ENCODE measurements around the gene VWA3B. TPM values are rescaled to one million over a fixed set of nuclear protein-coding genes. Genes with fewer than 3 reads are reported as not detected.
"Not testable (repeated sequence)": the region's sequence is repeated elsewhere in the genome, so short reads cannot be mapped to it uniquely, and the experiment has no call there.

Gene VWA3B, protein sequence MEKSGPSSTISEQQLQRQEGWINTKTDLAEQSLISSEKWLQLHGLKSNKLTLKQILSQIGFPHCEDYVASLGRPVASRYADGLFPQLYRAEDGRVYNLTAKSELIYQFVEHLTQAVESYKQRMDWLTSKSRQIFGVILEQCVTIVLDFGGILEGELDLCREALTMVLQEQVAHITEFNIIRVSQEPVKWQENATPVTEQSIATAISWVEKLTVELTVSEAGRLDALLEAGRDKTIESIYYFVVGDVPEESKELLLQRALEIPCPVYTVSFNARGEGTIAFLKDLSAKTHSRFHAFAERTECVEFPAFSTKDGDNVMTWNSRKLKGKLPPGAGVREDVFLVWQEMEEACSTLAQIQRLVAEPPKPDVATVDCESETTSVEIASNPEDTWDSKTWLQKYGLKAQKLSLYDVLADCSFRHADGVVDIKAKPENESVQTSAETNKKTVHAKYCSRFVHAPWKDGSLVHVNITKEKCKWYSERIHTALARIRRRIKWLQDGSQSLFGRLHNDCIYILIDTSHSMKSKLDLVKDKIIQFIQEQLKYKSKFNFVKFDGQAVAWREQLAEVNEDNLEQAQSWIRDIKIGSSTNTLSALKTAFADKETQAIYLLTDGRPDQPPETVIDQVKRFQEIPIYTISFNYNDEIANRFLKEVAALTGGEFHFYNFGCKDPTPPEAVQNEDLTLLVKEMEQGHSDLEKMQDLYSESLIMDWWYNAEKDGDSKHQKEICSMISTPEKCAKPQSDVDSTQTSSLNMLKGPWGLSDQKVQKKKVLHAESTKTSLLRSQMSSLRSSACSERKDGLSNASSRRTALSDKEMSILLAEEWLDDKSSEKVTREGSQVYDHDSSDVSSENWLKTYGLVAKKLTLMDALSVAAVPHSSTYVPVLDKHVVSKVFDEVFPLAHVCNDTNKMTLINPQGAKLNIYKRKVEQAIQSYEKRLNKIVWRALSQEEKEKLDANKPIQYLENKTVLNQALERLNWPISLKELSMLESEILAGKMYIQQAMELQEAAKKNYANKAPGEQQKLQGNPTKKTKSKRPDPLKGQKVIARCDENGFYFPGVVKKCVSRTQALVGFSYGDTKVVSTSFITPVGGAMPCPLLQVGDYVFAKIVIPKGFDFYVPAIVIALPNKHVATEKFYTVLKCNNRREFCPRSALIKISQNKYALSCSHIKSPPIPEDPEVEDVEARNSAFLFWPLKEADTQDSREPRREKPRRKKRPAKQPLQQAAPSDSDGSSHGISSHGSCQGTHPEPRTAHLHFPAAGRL (N-terminal part only)
- not detected for total RNA-seq

DNA sequence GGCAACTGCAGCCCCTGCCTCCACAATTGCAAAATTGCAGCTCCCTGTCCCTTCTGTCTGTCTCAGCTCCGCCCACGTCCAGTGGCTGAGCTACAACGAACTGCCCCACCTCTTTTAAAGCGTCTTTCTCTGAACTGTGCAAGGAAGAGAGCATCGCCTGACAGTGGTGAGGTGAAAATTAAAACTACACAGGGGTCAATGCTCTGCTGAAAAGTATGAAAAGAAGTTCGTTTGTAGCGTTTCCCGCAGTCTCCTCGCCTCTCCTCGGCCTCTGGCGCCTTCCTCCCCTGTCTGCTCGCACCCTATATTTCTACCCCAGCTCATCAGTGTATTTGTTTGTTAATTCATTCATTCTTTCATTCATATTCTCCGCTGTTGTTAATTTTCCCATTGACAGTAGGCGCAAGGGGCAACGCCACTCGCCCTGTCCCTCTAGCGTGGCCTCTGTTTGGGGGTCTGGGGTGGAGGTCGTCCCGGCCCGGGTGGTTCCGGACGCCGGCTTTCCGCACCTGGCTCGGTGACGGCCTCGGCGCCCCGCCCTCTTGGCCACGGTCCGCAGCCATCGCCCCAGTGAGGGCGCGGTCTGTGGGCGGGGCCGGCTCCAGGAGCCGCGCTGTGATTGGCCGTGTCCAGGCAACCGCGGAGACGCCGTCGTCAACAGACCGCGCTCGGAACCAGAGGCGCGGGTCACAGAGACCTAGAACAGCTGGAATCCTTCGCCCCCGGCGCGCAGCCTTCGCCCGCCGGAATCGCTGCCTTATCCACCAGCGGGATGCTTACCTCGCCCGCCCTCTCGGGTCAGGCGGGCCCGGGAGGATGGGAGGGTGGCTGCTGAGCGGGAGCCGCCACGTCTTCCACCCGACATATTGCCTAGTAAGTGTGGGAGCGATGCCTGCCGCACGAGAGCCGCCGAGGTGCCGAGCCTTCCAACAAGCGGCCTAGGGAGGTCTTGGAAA is at the start of gene VWA3B:
TSS of gene VWA3B (plus strand) at position 677 of the 956 bp plus-strand sequence. CDS start 5,926 bp downstream, outside the sequence.
- DNase-seq (ENCODE audit: low spot score in 2 of 2) (peak in 1 of 2 donors; percentile 72), ATAC-seq (peak; percentile 86 to 98)
- Mint-ChIP-seq H3K9me3 (peaks cover 0 to 8% of the 10 kb centered on the region in 2 donors), H3K27ac (no peak within 1 kb of the TSS), H3K36me3 (peaks cover 0 to 11% of the 10 kb centered on the region in 2 donors)

DNA sequence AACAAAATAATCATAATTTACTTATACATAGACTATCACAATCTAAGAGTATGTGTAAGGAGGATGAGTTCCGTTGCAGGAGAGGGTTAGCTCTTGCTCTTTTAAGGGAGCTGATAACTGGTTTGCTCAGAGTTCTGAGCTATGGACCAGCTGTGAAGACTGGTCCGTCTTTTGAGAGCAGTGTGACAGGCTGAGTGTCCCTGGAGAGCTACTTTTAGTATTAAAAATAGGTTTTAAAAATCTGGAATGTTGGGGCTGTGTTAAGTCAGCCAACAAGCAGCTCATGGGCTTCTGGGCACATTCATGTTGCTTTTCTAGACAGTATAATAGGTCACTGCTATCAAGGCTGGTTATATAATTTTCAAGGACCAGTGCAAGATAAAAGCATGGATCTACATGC is 49.8 kb upstream of the VWA3B start:
- no peak overlapping the region for H3K27ac Mint-ChIP-seq

DNA sequence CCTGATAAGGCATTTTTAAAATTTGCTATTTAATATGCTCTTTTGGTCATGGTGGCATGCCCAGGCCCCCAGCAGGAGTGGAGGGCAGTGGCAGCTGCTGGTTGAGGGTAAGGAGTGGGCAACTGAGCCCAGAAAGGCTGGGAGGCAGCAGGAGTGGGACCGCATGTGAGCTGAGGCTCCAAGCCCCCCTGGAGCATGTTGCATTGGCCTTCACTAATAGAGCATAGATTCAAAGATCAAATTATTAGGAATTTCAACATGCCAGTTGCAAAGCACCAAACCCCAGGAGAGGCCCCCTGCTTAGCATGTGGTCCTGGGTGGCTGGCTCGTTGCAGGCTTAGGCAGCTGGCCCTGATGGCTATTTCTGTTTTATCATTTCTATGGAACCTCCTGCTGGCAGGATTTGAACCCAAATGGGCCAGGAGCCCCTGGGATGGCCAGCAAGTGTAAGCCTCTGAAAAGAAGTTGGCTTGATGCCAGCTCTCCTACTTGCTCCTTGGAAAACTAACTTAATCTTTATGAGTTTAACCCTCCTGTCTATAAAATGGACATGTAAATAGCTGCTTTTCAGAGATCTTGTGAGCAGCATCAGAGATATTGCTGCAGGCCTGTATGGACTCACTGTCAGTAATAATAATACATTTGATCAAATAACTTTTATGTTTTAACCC is 49.2 kb upstream of the VWA3B start:
- no peaks in the 10 kb centered on the region for H3K9me3 Mint-ChIP-seq
- H3K27ac Mint-ChIP-seq: no peak overlapping the region
- DNase-seq (ENCODE audit: low spot score in 2 of 2): no peak
- no peaks in the 10 kb centered on the region for H3K36me3 Mint-ChIP-seq
- no peak for ATAC-seq

More for the DNA sequence above, 49.8 kb upstream of the VWA3B start:
- Mint-ChIP-seq H3K36me3 (no peaks in the 10 kb centered on the region), H3K9me3 (no peaks in the 10 kb centered on the region)
- DNase-seq (ENCODE audit: low spot score in 2 of 2) (no peak), ATAC-seq (no peak)

DNA sequence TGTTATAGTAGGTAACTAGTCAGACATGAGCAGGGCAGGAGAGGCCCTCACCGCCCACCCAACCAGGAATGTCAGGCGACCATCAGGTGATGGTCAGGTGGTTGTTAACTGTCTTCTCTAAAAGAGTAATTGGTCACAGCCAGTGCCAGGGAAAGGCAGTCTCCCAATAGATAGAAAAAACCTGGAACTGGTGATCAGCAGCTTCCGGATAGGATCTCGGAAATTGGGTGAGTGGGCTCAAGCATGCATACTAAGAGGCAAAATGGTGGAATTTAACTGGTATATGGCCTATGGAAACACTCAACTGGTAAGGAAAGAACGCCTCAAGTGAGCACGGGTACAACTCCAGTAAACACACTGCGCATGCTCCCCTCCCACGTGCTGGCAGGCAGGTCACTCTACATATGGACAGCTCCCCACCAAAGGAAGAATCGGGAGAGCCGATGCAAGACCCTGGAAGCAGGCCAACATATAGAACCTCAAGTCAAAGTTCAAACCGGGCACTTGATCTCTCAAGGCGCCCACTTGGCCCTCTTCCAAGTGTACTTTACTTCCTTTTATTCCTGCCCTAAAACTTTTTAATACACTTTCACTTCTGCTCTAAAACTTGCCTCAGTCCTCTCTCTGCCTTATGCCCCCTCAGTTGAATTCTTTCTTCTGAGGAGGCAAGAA is 47.7 kb upstream of the VWA3B start:
- H3K36me3 Mint-ChIP-seq: peaks cover 0 to 5% of the 10 kb centered on the region in 2 donors
- peaks cover 8 to 9% of the 10 kb centered on the region in 2 donors for H3K9me3 Mint-ChIP-seq
- no peak overlapping the region for H3K27ac Mint-ChIP-seq
- DNase-seq (ENCODE audit: low spot score in 2 of 2) (no peak), ATAC-seq (no peak)

DNA sequence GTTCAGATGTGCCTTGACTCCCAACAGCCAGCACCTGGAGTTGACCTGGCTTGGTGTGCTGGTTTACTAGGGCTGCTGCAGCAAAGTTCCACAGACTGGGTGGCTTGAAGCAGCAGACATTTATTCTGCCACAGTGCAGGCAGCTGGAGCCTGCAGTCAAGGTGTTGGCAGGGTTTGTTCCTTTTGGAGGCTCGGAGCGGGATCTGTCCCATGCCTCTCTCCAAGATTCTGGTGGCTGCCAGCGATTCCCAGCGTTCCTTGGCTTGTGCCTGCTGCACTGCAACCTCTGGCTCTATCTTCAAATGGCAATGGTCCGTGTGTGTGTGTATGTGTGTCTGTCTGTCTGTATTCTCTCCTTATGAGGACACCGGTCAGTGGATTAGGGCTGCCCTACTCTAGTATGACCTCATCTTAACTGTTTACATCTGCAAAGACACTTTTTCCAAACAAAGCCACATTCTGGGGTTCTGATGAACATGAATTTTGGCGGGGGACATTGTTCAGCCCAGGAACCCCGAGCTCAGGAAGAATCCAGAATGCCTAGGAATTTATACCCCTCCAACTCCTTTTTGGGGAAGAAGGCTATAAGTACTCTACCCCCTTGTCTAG is 46.5 kb upstream of the VWA3B start:
- Mint-ChIP-seq H3K27ac (no peak overlapping the region), H3K9me3 (peaks cover 19 to 21% of the 10 kb centered on the region in 2 donors), H3K36me3 (peaks cover 11 to 17% of the 10 kb centered on the region in 2 donors)
- DNase-seq (ENCODE audit: low spot score in 2 of 2) (no peak), ATAC-seq (no peak)

DNA sequence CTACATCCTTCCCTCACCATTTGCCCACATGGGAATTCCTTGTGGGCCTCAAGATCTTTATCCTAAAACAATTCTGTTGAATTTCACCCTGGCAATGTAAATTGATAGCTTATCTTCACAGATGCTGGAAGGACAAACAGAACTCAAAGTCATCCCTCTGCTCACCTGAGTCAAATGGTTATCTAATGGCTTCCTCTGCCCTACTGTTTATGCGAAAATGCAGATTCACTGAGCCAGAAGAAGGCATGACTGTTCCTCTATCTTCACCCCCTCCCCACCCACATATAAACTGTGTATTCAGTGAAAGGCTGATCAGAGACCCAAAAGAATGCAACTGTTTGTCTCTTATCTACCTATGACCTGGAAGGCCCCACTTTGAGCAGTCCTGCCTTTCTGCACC is 43.9 kb upstream of the VWA3B start:
- ATAC-seq: no peak
- DNase-seq (ENCODE audit: low spot score in 2 of 2): no peak
- Mint-ChIP-seq H3K9me3 (peaks cover 19 to 26% of the 10 kb centered on the region in 2 donors), H3K27ac (no peak overlapping the region), H3K36me3 (peaks cover 11 to 24% of the 10 kb centered on the region in 2 donors)

DNA sequence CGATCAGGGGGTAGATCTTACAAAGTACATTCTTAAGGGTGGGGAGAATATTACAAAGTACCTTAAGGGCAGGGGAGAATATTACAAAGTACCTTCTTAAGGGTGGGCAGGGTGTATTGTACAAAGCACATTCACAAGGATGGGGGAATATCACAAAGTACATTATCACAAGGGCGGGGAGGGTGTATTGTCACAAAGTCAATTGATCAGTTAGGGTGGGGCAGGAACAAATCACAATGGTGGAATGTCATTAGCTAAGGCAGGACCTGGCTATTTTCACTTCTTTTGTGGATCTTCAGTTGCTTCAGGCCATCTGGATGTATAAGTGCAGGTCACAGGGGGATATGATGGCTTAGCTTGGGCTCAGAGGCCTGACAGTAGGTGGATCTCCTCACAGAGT is 42.2 kb upstream of the VWA3B start:
- ATAC-seq; H3K27ac Mint-ChIP-seq; DNase-seq (ENCODE audit: low spot score in 2 of 2): not testable (repeated sequence)
- Mint-ChIP-seq H3K36me3 (peaks cover 11 to 24% of the 10 kb centered on the region in 2 donors), H3K9me3 (peaks cover 19 to 26% of the 10 kb centered on the region in 2 donors)

DNA sequence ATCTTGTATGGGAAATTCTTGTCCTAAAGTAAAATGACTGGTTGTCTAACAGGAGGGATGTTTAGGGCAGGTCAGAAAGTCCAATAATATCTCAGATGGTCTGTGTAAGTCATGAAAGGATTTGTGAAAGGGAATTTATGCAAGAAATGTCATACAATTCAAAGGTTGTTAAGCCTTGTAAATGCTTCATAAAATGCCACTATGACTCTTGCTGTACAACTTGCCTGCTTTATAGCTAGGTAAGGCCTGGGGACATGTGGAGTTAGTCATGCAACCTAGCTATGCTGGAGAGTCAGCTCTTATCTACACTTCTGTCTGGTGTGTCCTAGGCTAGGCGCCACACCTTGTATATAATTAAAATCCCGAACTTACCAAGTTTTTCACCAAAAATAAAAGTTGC is 36.9 kb upstream of the VWA3B start:
- DNase-seq (ENCODE audit: low spot score in 2 of 2) (no peak), ATAC-seq (no peak)
- Mint-ChIP-seq H3K36me3 (peaks cover 4 to 11% of the 10 kb centered on the region in 2 donors), H3K27ac (no peak overlapping the region), H3K9me3 (peaks cover 4 to 8% of the 10 kb centered on the region in 2 donors)

DNA sequence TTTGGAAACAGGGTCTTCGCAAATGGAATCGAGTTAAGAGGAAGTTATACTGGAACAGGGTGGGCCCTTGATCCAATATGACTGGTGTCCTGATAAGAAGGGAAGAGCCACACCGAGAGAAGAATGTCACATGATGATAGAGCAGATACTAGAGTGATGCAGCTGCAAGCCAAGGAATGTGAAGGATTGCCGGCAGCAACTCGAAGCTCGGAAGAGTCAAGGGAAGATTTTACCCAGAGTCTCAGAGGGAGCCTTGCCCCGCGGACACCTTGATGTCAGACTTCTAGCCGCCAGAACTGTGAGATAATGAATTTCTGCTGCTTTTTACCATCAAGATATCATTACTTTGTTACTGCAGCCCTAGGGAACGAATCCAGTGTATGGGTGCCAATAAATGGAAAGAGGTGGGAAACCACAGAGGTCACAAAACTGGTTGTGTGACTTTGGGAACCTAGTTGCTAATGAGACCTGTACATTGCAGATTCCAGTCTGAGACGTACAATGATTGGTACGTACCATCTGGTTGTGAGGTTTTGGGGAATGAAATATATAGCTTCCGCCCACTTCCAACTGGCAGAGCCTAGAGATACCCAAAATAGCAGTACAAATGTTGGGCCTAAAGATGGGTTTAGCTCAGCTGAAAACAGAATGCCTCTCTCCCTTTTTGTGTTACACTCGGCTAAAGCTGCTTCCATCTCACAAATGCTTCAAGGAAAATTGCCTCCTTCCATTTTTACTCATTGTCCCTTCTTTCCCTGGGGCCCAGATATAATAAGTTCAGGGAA is 28.6 kb upstream of the VWA3B start:
- H3K9me3 Mint-ChIP-seq: no peaks in the 10 kb centered on the region
- H3K36me3 Mint-ChIP-seq: no peaks in the 10 kb centered on the region
- no peak for ATAC-seq
- no peak for DNase-seq (ENCODE audit: low spot score in 2 of 2)
- no peak overlapping the region for H3K27ac Mint-ChIP-seq

DNA sequence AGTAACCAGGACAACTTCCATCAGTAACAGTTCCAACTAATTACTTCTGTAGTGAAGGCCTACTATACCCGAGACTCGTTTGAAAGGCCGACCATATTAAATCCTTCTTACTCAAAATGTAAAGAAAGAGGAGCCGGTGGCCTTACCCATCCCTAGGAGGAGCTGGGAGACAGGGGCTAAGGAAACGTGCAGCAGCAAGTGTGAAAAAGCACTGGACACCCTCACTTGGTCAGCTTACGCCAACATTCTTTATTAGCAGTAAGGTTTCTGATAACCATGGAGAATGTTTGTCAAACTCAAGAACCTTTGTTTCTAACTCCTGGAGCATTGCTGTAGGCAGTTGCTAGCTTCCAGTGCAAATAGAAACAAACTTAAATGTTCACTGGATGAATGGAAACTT is 26.7 kb upstream of the VWA3B start:
- no peak for ATAC-seq
- no peak overlapping the region for H3K27ac Mint-ChIP-seq

DNA sequence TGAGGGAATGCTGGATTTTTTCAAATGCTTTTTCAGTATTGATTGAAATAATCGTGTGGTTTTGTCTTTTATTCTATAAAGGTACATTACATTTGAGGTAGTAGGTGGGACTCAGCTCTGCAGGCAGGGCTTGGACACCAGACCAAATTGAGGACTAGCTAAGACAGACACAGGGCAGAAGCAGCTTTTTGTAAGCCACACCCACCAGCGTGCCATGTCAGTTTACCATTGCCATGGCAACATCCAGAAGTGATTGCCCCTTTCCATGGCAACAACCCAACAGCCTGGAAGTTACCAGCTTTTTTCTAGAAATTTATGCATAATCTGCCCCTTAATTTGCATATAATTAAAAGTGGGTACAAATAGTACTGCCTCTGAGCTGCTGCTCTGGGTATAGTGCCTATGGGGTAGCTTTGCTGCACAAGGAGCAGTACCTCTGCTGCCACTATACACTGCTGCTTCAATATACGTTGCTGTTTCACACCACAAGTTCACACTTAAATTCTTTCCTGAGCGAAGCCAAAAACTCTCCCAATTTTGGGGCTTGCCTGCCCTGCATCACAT is 23.6 kb upstream of the VWA3B start:
- no peak for ATAC-seq
- Mint-ChIP-seq H3K27ac (no peak overlapping the region), H3K9me3 (no peaks in the 10 kb centered on the region), H3K36me3 (no peaks in the 10 kb centered on the region)
- no peak for DNase-seq (ENCODE audit: low spot score in 2 of 2)

More for the DNA sequence above, 26.7 kb upstream of the VWA3B start:
- no peaks in the 10 kb centered on the region for H3K9me3 Mint-ChIP-seq
- no peak for DNase-seq (ENCODE audit: low spot score in 2 of 2)
- H3K36me3 Mint-ChIP-seq: no peaks in the 10 kb centered on the region

DNA sequence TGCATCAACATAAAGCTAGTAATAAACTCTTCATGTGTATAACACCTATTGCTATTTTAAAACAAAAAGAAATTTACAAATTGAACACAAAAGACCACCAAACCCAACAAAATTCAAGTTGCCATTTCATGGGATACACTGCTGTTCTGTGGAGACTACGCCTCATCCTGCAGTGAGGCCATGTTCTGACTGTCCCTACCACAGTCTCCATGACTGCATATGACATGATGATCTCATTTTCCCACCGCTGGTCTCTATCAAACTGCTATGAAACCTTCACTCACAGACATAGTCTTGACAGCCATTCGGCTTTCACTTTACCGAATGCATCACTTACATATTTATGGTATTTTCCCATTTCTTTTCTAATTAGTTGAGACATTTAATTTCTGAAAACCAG is 21.2 kb upstream of the VWA3B start:
- ATAC-seq (no peak), DNase-seq (ENCODE audit: low spot score in 2 of 2) (no peak)
- Mint-ChIP-seq H3K27ac (no peak overlapping the region), H3K9me3 (no peaks in the 10 kb centered on the region), H3K36me3 (no peaks in the 10 kb centered on the region)

DNA sequence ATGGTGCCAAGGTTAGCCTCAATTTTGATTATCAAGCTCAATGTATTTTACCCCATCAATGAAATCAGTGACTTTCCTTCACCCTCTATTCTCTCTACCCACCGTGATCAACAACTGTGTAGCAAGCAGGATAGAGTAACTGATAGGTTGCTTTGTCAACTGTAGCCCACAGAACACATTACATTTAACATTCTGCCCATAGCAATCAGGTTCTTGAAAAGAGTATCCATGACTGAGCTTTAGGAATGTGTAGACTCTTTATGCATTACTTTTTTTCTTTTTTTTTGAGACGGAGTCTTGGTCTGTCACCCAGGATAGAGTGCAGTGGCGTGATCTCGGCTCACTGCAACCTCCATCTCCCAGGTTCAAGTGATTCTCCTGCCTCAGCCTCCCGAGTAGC is 19.8 kb upstream of the VWA3B start:
- Mint-ChIP-seq H3K27ac (no peak overlapping the region), H3K9me3 (no peaks in the 10 kb centered on the region), H3K36me3 (no peaks in the 10 kb centered on the region)
- DNase-seq (ENCODE audit: low spot score in 2 of 2) (no peak), ATAC-seq (no peak)

All from activated naive CD4-positive, alpha-beta T cell treated with anti-CD3 and anti-CD28 coated beads, Interleukin-2, amount 50 U/mL, for 72 hours (primary cell).